Measurements from ENCODE around the gene TSPOAP1. TPM values are rescaled to one million over a fixed set of nuclear protein-coding genes. Genes with fewer than 3 reads are reported as not detected.

TSPOAP1 gene
- total and polyA plus RNA-seq, 2 of the 13 experiments (the other 11 are each of a cell fraction or from before 2014, with no cell fraction given): not detected

DNA sequence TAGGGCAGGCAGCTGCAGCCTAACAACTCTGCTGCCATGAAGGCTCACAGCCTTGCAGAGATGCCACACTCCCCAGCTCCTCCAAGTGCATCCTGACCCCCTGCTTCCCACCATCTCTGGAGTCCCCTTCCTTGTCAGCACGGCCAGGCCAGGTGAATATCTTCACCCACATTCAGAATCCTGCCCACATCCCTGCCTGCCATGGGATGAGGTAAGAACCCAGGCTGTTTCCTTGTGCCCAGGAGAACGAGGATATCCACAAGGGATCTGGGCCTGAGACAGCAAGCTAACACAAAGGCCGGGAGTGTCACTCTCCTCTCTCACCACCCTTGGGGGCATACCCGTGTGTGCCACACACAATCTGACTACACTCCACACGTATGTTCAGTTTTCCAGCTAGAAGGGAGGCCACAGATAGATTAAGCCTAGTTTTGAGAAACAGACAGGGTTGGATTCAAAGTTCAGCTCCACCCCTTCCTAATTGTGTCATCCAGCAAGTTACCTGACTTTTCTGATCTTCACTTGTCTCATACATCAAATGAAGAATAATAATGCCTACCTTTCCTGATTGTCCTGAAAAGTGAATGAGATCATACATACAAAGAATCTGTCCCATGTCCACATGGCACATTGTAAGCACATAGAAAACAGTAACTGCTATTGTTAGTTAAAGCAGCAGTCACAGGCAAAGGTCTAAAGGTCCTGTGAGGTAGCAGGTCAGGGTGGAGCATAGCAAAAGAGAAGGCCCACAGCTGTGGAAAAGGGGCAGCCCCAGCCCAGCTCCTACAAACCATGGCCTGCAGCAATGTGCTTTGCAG is 40.8 kb upstream of the TSPOAP1 start (continued):
- TF ChIP-seq, protein P1, sequence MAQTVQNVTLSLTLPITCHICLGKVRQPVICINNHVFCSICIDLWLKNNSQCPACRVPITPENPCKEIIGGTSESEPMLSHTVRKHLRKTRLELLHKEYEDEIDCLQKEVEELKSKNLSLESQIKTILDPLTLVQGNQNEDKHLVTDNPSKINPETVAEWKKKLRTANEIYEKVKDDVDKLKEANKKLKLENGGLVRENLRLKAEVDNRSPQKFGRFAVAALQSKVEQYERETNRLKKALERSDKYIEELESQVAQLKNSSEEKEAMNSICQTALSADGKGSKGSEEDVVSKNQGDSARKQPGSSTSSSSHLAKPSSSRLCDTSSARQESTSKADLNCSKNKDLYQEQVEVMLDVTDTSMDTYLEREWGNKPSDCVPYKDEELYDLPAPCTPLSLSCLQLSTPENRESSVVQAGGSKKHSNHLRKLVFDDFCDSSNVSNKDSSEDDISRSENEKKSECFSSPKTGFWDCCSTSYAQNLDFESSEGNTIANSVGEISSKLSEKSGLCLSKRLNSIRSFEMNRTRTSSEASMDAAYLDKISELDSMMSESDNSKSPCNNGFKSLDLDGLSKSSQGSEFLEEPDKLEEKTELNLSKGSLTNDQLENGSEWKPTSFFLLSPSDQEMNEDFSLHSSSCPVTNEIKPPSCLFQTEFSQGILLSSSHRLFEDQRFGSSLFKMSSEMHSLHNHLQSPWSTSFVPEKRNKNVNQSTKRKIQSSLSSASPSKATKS (CRISPR knock-in tag; IDR thresholded peaks at IDR 0.05): no peak
- TF ChIP-seq ZFP90 (CRISPR knock-in tag; IDR thresholded peaks at IDR 0.05; ENCODE audit: borderline replicate concordance) (0 out of 2 replicates have a peak, but pooled peaks have one; percentile 40), ZNF670 (CRISPR knock-in tag; IDR thresholded peaks at IDR 0.05; ENCODE audit: borderline replicate concordance) (no peak), MED1 (CRISPR knock-in tag; IDR thresholded peaks at IDR 0.05) (peak; percentile 61), ESRRA (CRISPR knock-in tag; IDR thresholded peaks at IDR 0.05; ENCODE audit: low read depth) (0 out of 2 replicates have a peak, but pooled peaks have one; percentile 34), HHEX (CRISPR knock-in tag; IDR thresholded peaks at IDR 0.05) (no peak), SRSF9 (IDR thresholded peaks at IDR 0.05; ENCODE audit: borderline replicate concordance, insufficient read depth, low read depth, low read length, poor library complexity, severe bottlenecking) (no peak), NFE2L2 (IDR thresholded peaks at IDR 0.05; ENCODE audit: low read length) (no peak), NR0B2 (CRISPR knock-in tag; IDR thresholded peaks at IDR 0.05) (no peak), ZNF10 (CRISPR knock-in tag; IDR thresholded peaks at IDR 0.05; ENCODE audit: borderline replicate concordance, low read depth) (no peak), ZNF510 (CRISPR knock-in tag; IDR thresholded peaks at IDR 0.05; ENCODE audit: low read depth) (no peak), EP300 (IDR thresholded peaks at IDR 0.05; ENCODE audit: low read depth in 2 of 2, low read length in 2 of 2) (peak in 1 of 2 experiments; percentile 58; a peak in 2 of 4 replicates), EP300 (CRISPR knock-in tag; IDR thresholded peaks at IDR 0.05; ENCODE audit: borderline replicate concordance) (peak; percentile 12; the same call in 1 of the 2 replicates), TP53 (CRISPR knock-in tag; conservative IDR thresholded peaks at IDR 0.05) (no peak), ARNTL (CRISPR knock-in tag; IDR thresholded peaks at IDR 0.05) (peak; percentile 76; the same call in 1 of the 2 replicates), ZMAT5 (CRISPR knock-in tag; IDR thresholded peaks at IDR 0.05; ENCODE audit: borderline replicate concordance, low read depth) (no peak), TSC22D2 (CRISPR knock-in tag; IDR thresholded peaks at IDR 0.05; ENCODE audit: borderline replicate concordance) (no peak), ZGPAT (CRISPR knock-in tag; IDR thresholded peaks at IDR 0.05) (peak; percentile 66; the same call in 1 of the 2 replicates)
- TF ChIP-seq, protein P2, sequence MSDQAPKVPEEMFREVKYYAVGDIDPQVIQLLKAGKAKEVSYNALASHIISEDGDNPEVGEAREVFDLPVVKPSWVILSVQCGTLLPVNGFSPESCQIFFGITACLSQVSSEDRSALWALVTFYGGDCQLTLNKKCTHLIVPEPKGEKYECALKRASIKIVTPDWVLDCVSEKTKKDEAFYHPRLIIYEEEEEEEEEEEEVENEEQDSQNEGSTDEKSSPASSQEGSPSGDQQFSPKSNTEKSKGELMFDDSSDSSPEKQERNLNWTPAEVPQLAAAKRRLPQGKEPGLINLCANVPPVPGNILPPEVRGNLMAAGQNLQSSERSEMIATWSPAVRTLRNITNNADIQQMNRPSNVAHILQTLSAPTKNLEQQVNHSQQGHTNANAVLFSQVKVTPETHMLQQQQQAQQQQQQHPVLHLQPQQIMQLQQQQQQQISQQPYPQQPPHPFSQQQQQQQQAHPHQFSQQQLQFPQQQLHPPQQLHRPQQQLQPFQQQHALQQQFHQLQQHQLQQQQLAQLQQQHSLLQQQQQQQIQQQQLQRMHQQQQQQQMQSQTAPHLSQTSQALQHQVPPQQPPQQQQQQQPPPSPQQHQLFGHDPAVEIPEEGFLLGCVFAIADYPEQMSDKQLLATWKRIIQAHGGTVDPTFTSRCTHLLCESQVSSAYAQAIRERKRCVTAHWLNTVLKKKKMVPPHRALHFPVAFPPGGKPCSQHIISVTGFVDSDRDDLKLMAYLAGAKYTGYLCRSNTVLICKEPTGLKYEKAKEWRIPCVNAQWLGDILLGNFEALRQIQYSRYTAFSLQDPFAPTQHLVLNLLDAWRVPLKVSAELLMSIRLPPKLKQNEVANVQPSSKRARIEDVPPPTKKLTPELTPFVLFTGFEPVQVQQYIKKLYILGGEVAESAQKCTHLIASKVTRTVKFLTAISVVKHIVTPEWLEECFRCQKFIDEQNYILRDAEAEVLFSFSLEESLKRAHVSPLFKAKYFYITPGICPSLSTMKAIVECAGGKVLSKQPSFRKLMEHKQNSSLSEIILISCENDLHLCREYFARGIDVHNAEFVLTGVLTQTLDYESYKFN (CRISPR knock-in tag; conservative IDR thresholded peaks at IDR 0.05): peak; percentile 94

All from HepG2 (cell line).